H1 (cell line): ENCODE data around the gene VASN. TPM values are rescaled to one million over a fixed set of nuclear protein-coding genes. Genes with fewer than 3 reads are reported as not detected.

Experiments
- ATF3 ChIP-seq: IDR thresholded peaks from 2 replicates; pipeline ENCODE4 v1.6.1; 2011; ENCODE audit warnings: low read depth, mild to moderate bottlenecking, low read length; ENCODE audit not compliant: insufficient read depth
- BACH1 ChIP-seq: IDR thresholded peaks from 2 replicates; pipeline ENCODE4 v1.6.1; 2012; ENCODE audit warnings: low read length, improper control_type of control experiment
- CBX8 ChIP-seq: fragments of 300-800, 300-1000 bp; sonication (generic); IDR thresholded peaks from 2 replicates; pipeline ENCODE4 v1.7.1; 2016; ENCODE audit warnings: low read depth, low read length, borderline replicate concordance
- CEBPB ChIP-seq: IDR thresholded peaks from 2 replicates; pipeline ENCODE4 v1.6.1; 2012; ENCODE audit warnings: low read depth, low read length
- CHD2 ChIP-seq: IDR thresholded peaks from 2 replicates; pipeline ENCODE4 v1.6.1; 2012; ENCODE audit warnings: low read length, improper control_type of control experiment
- GABPA ChIP-seq: IDR thresholded peaks from 2 replicates; pipeline ENCODE4 v1.6.1; 2011; ENCODE audit warnings: mild to moderate bottlenecking, low read length, moderate library complexity, borderline replicate concordance; ENCODE audit not compliant: insufficient read depth
- MAFK ChIP-seq: IDR thresholded peaks from 2 replicates; pipeline ENCODE4 v1.6.1; 2012; ENCODE audit warnings: low read depth, mild to moderate bottlenecking, improper control_type of control experiment, low read length
- NRF1 ChIP-seq: IDR thresholded peaks from 2 replicates; pipeline ENCODE4 v1.6.1; 2011; ENCODE audit warnings: mild to moderate bottlenecking, low read depth, low read length, improper control_type of control experiment
- POLR2A ChIP-seq, 2 experiments: IDR thresholded peaks; 1 replicate in 1 of 2; 2 replicates in 1 of 2; pipeline ENCODE4 v1.6.1; 2011; ENCODE audit warnings: low read depth in 2 of 2, low read length in 2 of 2, mild to moderate bottlenecking in 2 of 2; ENCODE audit errors: control extremely low read depth in 1 of 2
- SP2 ChIP-seq: IDR thresholded peaks from 2 replicates; pipeline ENCODE4 v1.6.1; 2012; ENCODE audit warnings: mild to moderate bottlenecking, low read length, inconsistent platforms
- TAF7 ChIP-seq: optimal IDR thresholded peaks from 2 replicates; pipeline ENCODE3; 2011; ENCODE audit warnings: low read depth, mild to moderate bottlenecking, inconsistent platforms, low read length, moderate library complexity, borderline replicate concordance
- polyA plus RNA-seq, 7 experiments: library from polyadenylated mRNA; depleted of rRNA in 3 of 7; stranded (reverse) in 5 of 7; unstranded in 2 of 7; fragments of >200 nt in 5 of 7; fragments of 200-250 nt in 2 of 7; gene quantifications; 1 replicate in 5 of 7; 2 replicates in 1 of 7; 4 replicates in 1 of 7; pipeline versions ENCODE4 v1.2.1 to v1.2.3, GENCODE V29; 2011 to 2013; ENCODE audit warnings: missing spikeins in 2 of 7, mixed read lengths in 2 of 7
- total RNA-seq: library from RNA; stranded (reverse); fragmentation: NEBNext Ultra II Directional; extraction: Animal tissue kit (Norgen Biotek cat#: 25700); gene quantifications from 2 replicates; pipeline ENCODE4 v1.2.1, GENCODE V29; 2021

VASN gene
- total and polyA plus RNA-seq, 2 of the 8 experiments (the other 6 are each of a cell fraction or from before 2014, with no cell fraction given): 9.6 to 11.3 TPM

DNA sequence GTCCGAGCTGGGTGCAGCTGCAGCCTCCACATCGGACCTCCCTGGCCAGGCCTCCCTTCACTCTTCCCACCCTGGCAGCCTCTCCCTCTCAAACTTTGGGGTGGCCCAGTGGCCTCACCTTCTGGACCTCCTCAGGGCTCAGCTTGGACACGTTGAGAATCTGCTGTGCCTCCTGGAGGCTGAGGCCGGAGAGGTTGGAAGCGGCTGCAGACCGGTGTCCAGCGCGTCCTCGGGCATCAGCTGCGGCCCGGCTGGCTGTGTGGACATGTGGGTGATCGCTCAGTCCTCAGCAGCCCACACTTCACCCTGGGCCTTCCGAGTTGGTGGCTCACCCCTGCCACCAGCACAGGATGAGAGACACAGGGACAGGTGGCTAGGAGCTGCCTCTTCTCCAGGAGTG is 30.4 kb upstream of the VASN start (continued):
- no peak for TF ChIP-seq MAFK
- TF ChIP-seq TAF7: no peak
- no peak for TF ChIP-seq ATF3
- no peak for TF ChIP-seq BACH1
- TF ChIP-seq CBX8: no peak
- TF ChIP-seq NRF1: no peak
- TF ChIP-seq GABPA: no peak
- TF ChIP-seq CHD2: no peak
- TF ChIP-seq CEBPB: no peak
- no peak for TF ChIP-seq POLR2A (IDR thresholded peaks at IDR 0.05; ENCODE audit: control extremely low read depth in 1 of 2, low read depth in 2 of 2, low read length in 2 of 2)
- no peak for TF ChIP-seq SP2
